RWPE2 (cell line): Measurements from ENCODE around the gene PARN.
"Not testable (repeated sequence)": the region's sequence is repeated elsewhere in the genome, so short reads cannot be mapped to it uniquely, and the experiment has no call there.

Source experiments
- ATAC-seq: fragments of 200-7000 bp; cut with Tn5 transposase; 3 replicates; pipeline ENCODE4 v1.9.1; 2021; ENCODE audit warnings: low read depth
- DNase-seq: peaks from one replicate; pipeline ENCODE4 v3.0.0-alpha.2; 2020; ENCODE audit warnings: low spot score
- H3K27ac ChIP-seq: fragments of 450-650 bp; 2 replicates; pipeline ENCODE4 v1.5.1; 2017; ENCODE audit warnings: mild to moderate bottlenecking; ENCODE audit not compliant: poor library complexity, severe bottlenecking
- H3K27me3 ChIP-seq: fragments of 250-450 bp; sonication (Bioruptor Pico); 2 replicates; pipeline ENCODE4 v1.5.1; 2021; ENCODE audit warnings: mild to moderate bottlenecking, moderate library complexity; ENCODE audit not compliant: insufficient read depth, poor library complexity, severe bottlenecking
- H3K36me3 ChIP-seq: fragments of 250-450 bp; sonication (Bioruptor Pico); 2 replicates; pipeline ENCODE4 v1.5.1; 2020; ENCODE audit warnings: low read depth, mild to moderate bottlenecking, moderate library complexity
- H3K4me1 ChIP-seq: fragments of 250-450 bp; sonication (Bioruptor Pico); 2 replicates; pipeline ENCODE4 v1.5.1; 2021; ENCODE audit warnings: mild to moderate bottlenecking, moderate library complexity; ENCODE audit not compliant: insufficient read depth, poor library complexity, severe bottlenecking
- H3K4me3 ChIP-seq: fragments of 250-450 bp; sonication (Bioruptor Pico); 2 replicates; pipeline ENCODE4 v1.5.1; 2021; ENCODE audit warnings: mild to moderate bottlenecking, moderate library complexity; ENCODE audit not compliant: severe bottlenecking
- H3K9me3 ChIP-seq: fragments of 250-450 bp; sonication (Bioruptor Pico); 2 replicates; pipeline ENCODE4 v1.5.1; 2021; ENCODE audit warnings: mild to moderate bottlenecking, moderate library complexity; ENCODE audit not compliant: severe bottlenecking
- CTCF ChIP-seq: fragments of 450-650 bp; IDR thresholded peaks from one replicate; pipeline ENCODE4 v1.5.1; 2017; ENCODE audit warnings: mild to moderate bottlenecking, moderate library complexity; ENCODE audit not compliant: poor library complexity, severe bottlenecking

Gene PARN

GRCh38 chr16:14641206-14641605 lies 11.1 kb upstream of the PARN start:
- H3K27ac ChIP-seq = no peak overlapping the region
- H3K4me3 ChIP-seq = no peak overlapping the region
- H3K27me3 ChIP-seq = no peaks in the 10 kb centered on the region
- no peak for DNase-seq
- H3K9me3 ChIP-seq = no peaks in the 10 kb centered on the region
- no peak for ATAC-seq
- TF ChIP-seq CTCF = no peak
- H3K4me1 ChIP-seq = peaks cover 8% of the 10 kb centered on the region
- peaks cover 86% of the 10 kb centered on the region for H3K36me3 ChIP-seq

- ATAC-seq (no peak), DNase-seq (no peak)
- Histone ChIP-seq H3K9me3 (no peaks in the 10 kb centered on the region), H3K4me3 (no peak overlapping the region), H3K36me3 (peaks cover 84% of the 10 kb centered on the region), H3K27ac (no peak overlapping the region), H3K4me1 (peaks cover 12% of the 10 kb centered on the region), H3K27me3 (no peaks in the 10 kb centered on the region)
- no peak for TF ChIP-seq CTCF
Observed at GRCh38 chr16:14640538-14640937, 10.5 kb upstream of the PARN start.

- not testable (repeated sequence) for H3K27me3 ChIP-seq, DNase-seq, H3K9me3 ChIP-seq, ATAC-seq, H3K4me3 ChIP-seq
- Histone ChIP-seq H3K4me1 (peaks cover 22% of the 10 kb centered on the region), H3K27ac (peak overlapping the region; percentile 26), H3K36me3 (peaks cover 60% of the 10 kb centered on the region)
Observed at GRCh38 chr16:14636951-14637240, 6.8 kb upstream of the PARN start.

GRCh38 chr16:14636179-14636950 lies 6.3 kb upstream of the PARN start:
- Histone ChIP-seq H3K4me1 (peaks cover 23% of the 10 kb centered on the region), H3K27ac (peak overlapping the region; percentile 26), H3K36me3 (peaks cover 55% of the 10 kb centered on the region)
- H3K27me3 ChIP-seq, H3K4me3 ChIP-seq, DNase-seq, ATAC-seq, H3K9me3 ChIP-seq: not testable (repeated sequence)

- TF ChIP-seq CTCF = no peak
- Histone ChIP-seq H3K9me3 (no peaks in the 10 kb centered on the region), H3K27ac (peak overlapping the region; percentile 26), H3K4me3 (no peak overlapping the region), H3K36me3 (peaks cover 48% of the 10 kb centered on the region), H3K27me3 (no peaks in the 10 kb centered on the region), H3K4me1 (peaks cover 26% of the 10 kb centered on the region)
- DNase-seq (no peak), ATAC-seq (no peak)
Observed at GRCh38 chr16:14635395-14636165, 5.5 kb upstream of the PARN start.

- DNase-seq = no peak
- no peak for ATAC-seq
- Histone ChIP-seq H3K36me3 (peaks cover 38% of the 10 kb centered on the region), H3K9me3 (no peaks in the 10 kb centered on the region), H3K4me3 (peak overlapping the region; percentile 98), H3K27me3 (no peaks in the 10 kb centered on the region), H3K27ac (no peak overlapping the region), H3K4me1 (peaks cover 27% of the 10 kb centered on the region)
- no peak for TF ChIP-seq CTCF
Observed at GRCh38 chr16:14634389-14634725, 4.3 kb upstream of the PARN start.
